Measurements from ENCODE around the gene LIN28A. TPM values are rescaled to one million over a fixed set of nuclear protein-coding genes. Genes with fewer than 3 reads are reported as not detected.

The LIN28A gene
- total and polyA plus RNA-seq, 2 experiments from 2014 or later, result 604 to 1,571 TPM

DNA sequence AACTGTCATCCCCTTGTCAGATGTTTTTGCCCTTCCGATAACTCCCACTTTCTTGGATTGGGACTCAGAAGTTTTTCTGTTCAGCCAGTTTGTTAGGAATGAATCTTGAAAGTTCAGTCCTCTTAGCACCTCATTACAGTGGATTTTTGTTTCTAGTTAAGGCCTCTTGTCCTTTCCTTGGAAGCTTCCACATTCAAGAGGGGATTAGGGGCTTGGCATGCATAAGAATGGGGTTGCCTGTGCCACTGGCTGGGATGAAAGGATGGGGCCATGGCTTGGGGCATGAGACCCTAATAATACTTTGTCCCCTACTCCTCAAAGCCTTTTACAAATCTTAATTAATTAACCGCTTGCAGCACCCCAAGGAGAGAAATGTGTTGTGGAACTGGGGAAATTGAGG, 19.1 kb downstream of the LIN28A start:
- Histone ChIP-seq H3K27ac (ENCODE audit: low read depth) (peak overlapping the region; percentile 92), H3K4me1 (ENCODE audit: insufficient read depth) (peaks cover 61% of the 10 kb centered on the region), H3F3A (replicated peaks; ENCODE audit: low read depth) (peaks cover 60% of the 10 kb centered on the region), H4K20me1 (replicated peaks; ENCODE audit: insufficient read depth) (peaks cover 36% of the 10 kb centered on the region), H3K9me2 (ENCODE audit: insufficient read depth) (no peaks in the 10 kb centered on the region), H3K36me3 (ENCODE audit: insufficient read depth) (peaks cover 36% of the 10 kb centered on the region), H3K4me2 (peak overlapping the region; percentile 59), H3K27me3 (ENCODE audit: insufficient read depth) (no peaks in the 10 kb centered on the region), H2AFZ (no peak overlapping the region), H3K79me2 (replicated peaks; ENCODE audit: insufficient read depth) (peaks cover 35% of the 10 kb centered on the region), H3K4me3 (peak overlapping the region; percentile 22; the same call in 1 of the 2 replicates)
- Mint-ChIP-seq H3K27me3 (ENCODE audit: insufficient read depth, low read depth, poor library complexity) (peaks cover 22% of the 10 kb centered on the region), H3K36me3 (ENCODE audit: low read depth) (peaks cover 62% of the 10 kb centered on the region), H3K4me3 (peak overlapping the region; percentile 60), H3K4me1 (peaks cover 59% of the 10 kb centered on the region), H3K27ac (peak overlapping the region; percentile 89), H3K9me3 (no peaks in the 10 kb centered on the region)
- ATAC-seq (peak; percentile 52), DNase-seq (ENCODE audit: low spot score) (peak; percentile 69)
- TF ChIP-seq STAT1 (IDR thresholded peaks at IDR 0.05; ENCODE audit: unreplicated experiment) (no peak), POLR2AphosphoS5 (IDR thresholded peaks at IDR 0.05; ENCODE audit: low read depth) (no peak), CREB1 (CRISPR knock-in tag; IDR thresholded peaks at IDR 0.05; ENCODE audit: low read depth) (no peak), JUNB (IDR thresholded peaks at IDR 0.05; ENCODE audit: unreplicated experiment) (no peak), EZH2 (IDR thresholded peaks at IDR 0.05; ENCODE audit: low read depth, unreplicated experiment) (no peak), ZNF331 (CRISPR knock-in tag; IDR thresholded peaks at IDR 0.05; ENCODE audit: low read depth) (no peak), EZH2phosphoT487 (IDR thresholded peaks at IDR 0.05; ENCODE audit: unreplicated experiment) (no peak), ZNF114 (CRISPR knock-in tag; IDR thresholded peaks at IDR 0.05) (no peak), NANOG (IDR thresholded peaks at IDR 0.05; ENCODE audit: borderline replicate concordance) (no peak)
- TF ChIP-seq, protein P1, sequence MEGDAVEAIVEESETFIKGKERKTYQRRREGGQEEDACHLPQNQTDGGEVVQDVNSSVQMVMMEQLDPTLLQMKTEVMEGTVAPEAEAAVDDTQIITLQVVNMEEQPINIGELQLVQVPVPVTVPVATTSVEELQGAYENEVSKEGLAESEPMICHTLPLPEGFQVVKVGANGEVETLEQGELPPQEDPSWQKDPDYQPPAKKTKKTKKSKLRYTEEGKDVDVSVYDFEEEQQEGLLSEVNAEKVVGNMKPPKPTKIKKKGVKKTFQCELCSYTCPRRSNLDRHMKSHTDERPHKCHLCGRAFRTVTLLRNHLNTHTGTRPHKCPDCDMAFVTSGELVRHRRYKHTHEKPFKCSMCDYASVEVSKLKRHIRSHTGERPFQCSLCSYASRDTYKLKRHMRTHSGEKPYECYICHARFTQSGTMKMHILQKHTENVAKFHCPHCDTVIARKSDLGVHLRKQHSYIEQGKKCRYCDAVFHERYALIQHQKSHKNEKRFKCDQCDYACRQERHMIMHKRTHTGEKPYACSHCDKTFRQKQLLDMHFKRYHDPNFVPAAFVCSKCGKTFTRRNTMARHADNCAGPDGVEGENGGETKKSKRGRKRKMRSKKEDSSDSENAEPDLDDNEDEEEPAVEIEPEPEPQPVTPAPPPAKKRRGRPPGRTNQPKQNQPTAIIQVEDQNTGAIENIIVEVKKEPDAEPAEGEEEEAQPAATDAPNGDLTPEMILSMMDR (conservative IDR thresholded peaks at IDR 0.05; ENCODE audit: low read depth in 2 of 2), result no peak
- TF ChIP-seq, protein P2, sequence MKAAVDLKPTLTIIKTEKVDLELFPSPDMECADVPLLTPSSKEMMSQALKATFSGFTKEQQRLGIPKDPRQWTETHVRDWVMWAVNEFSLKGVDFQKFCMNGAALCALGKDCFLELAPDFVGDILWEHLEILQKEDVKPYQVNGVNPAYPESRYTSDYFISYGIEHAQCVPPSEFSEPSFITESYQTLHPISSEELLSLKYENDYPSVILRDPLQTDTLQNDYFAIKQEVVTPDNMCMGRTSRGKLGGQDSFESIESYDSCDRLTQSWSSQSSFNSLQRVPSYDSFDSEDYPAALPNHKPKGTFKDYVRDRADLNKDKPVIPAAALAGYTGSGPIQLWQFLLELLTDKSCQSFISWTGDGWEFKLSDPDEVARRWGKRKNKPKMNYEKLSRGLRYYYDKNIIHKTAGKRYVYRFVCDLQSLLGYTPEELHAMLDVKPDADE (IDR thresholded peaks at IDR 0.05), result no peak
- TF ChIP-seq, protein P3, sequence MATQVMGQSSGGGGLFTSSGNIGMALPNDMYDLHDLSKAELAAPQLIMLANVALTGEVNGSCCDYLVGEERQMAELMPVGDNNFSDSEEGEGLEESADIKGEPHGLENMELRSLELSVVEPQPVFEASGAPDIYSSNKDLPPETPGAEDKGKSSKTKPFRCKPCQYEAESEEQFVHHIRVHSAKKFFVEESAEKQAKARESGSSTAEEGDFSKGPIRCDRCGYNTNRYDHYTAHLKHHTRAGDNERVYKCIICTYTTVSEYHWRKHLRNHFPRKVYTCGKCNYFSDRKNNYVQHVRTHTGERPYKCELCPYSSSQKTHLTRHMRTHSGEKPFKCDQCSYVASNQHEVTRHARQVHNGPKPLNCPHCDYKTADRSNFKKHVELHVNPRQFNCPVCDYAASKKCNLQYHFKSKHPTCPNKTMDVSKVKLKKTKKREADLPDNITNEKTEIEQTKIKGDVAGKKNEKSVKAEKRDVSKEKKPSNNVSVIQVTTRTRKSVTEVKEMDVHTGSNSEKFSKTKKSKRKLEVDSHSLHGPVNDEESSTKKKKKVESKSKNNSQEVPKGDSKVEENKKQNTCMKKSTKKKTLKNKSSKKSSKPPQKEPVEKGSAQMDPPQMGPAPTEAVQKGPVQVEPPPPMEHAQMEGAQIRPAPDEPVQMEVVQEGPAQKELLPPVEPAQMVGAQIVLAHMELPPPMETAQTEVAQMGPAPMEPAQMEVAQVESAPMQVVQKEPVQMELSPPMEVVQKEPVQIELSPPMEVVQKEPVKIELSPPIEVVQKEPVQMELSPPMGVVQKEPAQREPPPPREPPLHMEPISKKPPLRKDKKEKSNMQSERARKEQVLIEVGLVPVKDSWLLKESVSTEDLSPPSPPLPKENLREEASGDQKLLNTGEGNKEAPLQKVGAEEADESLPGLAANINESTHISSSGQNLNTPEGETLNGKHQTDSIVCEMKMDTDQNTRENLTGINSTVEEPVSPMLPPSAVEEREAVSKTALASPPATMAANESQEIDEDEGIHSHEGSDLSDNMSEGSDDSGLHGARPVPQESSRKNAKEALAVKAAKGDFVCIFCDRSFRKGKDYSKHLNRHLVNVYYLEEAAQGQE (IDR thresholded peaks at IDR 0.05; ENCODE audit: unreplicated experiment), result no peak
- TF ChIP-seq, protein P4, sequence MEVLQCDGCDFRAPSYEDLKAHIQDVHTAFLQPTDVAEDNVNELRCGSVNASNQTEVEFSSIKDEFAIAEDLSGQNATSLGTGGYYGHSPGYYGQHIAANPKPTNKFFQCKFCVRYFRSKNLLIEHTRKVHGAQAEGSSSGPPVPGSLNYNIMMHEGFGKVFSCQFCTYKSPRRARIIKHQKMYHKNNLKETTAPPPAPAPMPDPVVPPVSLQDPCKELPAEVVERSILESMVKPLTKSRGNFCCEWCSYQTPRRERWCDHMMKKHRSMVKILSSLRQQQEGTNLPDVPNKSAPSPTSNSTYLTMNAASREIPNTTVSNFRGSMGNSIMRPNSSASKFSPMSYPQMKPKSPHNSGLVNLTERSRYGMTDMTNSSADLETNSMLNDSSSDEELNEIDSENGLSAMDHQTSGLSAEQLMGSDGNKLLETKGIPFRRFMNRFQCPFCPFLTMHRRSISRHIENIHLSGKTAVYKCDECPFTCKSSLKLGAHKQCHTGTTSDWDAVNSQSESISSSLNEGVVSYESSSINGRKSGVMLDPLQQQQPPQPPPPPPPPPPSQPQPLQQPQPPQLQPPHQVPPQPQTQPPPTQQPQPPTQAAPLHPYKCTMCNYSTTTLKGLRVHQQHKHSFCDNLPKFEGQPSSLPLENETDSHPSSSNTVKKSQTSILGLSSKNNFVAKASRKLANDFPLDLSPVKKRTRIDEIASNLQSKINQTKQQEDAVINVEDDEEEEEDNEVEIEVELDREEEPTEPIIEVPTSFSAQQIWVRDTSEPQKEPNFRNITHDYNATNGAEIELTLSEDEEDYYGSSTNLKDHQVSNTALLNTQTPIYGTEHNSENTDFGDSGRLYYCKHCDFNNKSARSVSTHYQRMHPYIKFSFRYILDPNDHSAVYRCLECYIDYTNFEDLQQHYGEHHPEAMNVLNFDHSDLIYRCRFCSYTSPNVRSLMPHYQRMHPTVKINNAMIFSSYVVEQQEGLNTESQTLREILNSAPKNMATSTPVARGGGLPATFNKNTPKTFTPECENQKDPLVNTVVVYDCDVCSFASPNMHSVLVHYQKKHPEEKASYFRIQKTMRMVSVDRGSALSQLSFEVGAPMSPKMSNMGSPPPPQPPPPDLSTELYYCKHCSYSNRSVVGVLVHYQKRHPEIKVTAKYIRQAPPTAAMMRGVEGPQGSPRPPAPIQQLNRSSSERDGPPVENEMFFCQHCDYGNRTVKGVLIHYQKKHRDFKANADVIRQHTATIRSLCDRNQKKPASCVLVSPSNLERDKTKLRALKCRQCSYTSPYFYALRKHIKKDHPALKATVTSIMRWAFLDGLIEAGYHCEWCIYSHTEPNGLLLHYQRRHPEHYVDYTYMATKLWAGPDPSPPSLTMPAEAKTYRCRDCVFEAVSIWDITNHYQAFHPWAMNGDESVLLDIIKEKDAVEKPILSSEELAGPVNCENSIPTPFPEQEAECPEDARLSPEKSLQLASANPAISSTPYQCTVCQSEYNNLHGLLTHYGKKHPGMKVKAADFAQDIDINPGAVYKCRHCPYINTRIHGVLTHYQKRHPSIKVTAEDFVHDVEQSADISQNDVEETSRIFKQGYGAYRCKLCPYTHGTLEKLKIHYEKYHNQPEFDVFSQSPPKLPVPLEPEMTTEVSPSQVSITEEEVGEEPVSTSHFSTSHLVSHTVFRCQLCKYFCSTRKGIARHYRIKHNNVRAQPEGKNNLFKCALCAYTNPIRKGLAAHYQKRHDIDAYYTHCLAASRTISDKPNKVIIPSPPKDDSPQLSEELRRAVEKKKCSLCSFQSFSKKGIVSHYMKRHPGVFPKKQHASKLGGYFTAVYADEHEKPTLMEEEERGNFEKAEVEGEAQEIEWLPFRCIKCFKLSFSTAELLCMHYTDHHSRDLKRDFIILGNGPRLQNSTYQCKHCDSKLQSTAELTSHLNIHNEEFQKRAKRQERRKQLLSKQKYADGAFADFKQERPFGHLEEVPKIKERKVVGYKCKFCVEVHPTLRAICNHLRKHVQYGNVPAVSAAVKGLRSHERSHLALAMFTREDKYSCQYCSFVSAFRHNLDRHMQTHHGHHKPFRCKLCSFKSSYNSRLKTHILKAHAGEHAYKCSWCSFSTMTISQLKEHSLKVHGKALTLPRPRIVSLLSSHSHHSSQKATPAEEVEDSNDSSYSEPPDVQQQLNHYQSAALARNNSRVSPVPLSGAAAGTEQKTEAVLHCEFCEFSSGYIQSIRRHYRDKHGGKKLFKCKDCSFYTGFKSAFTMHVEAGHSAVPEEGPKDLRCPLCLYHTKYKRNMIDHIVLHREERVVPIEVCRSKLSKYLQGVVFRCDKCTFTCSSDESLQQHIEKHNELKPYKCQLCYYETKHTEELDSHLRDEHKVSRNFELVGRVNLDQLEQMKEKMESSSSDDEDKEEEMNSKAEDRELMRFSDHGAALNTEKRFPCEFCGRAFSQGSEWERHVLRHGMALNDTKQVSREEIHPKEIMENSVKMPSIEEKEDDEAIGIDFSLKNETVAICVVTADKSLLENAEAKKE (CRISPR knock-in tag; IDR thresholded peaks at IDR 0.05), result no peak

Data from GM23338 (cell line).